HG03520 (cell line): ENCODE data around the gene ZNF30.
"Not testable (repeated sequence)": the region's sequence is repeated elsewhere in the genome, so short reads cannot be mapped to it uniquely, and the experiment has no call there.

Experiments used
- ATAC-seq: cut with Tn5 transposase; IDR thresholded peaks from one replicate; pipeline ENCODE4 v1.9.1; 2021; ENCODE audit warnings: mild to moderate bottlenecking, moderate library complexity; ENCODE audit not compliant: unreplicated experiment

ZNF30 gene

GRCh38 chr19:34926685-34927375 lies at the start of gene ZNF30:
ZNF30 (plus strand) TSS chr19:34926903; CDS start chr19:34929948, 3,045 bp downstream.
- ATAC-seq: peak; percentile 92

GRCh38 chr19:34879563-34879962 lies 47.1 kb upstream of the ZNF30 start:
- no peak for ATAC-seq

GRCh38 chr19:34880034-34880433 lies 46.7 kb upstream of the ZNF30 start:
- no peak for ATAC-seq

- ATAC-seq: no peak
Measured at GRCh38 chr19:34881982-34882381, 44.7 kb upstream of the ZNF30 start.

- ATAC-seq: no peak
Measured at GRCh38 chr19:34888091-34888490, 38.6 kb upstream of the ZNF30 start.

GRCh38 chr19:34900245-34900644 lies 26.5 kb upstream of the ZNF30 start:
- ATAC-seq: no peak

- no peak for ATAC-seq
Measured at GRCh38 chr19:34904664-34905527, 21.8 kb upstream of the ZNF30 start.

GRCh38 chr19:34910770-34911169 lies 15.9 kb upstream of the ZNF30 start:
- no peak for ATAC-seq

GRCh38 chr19:34917144-34917543 lies 9.6 kb upstream of the ZNF30 start:
- ATAC-seq: not testable (repeated sequence)

- no peak for ATAC-seq
Measured at GRCh38 chr19:34918190-34918589, 8.5 kb upstream of the ZNF30 start.

GRCh38 chr19:34920090-34920786 lies 6.5 kb upstream of the ZNF30 start:
- ATAC-seq: not testable (repeated sequence)

- ATAC-seq: no peak
Measured at GRCh38 chr19:34925278-34925855, 1.3 kb upstream of the ZNF30 start.

GRCh38 chr19:34926361-34926684 lies 380 bp upstream of the ZNF30 start:
- ATAC-seq: no peak

- no peak for ATAC-seq
Measured at GRCh38 chr19:34932494-34932893, 5.8 kb downstream of the ZNF30 start.

- no peak for ATAC-seq
Measured at GRCh38 chr19:34936184-34936583, 9.5 kb downstream of the ZNF30 start.

- no peak for ATAC-seq
Measured at GRCh38 chr19:34938886-34939285, 12.2 kb downstream of the ZNF30 start.

- ATAC-seq: no peak
Measured at GRCh38 chr19:34943861-34944573, 17.3 kb downstream of the ZNF30 start.

GRCh38 chr19:34953092-34953491 lies 26.4 kb downstream of the ZNF30 start:
- no peak for ATAC-seq

GRCh38 chr19:34957830-34958751 lies 31.4 kb downstream of the ZNF30 start:
- ATAC-seq: no peak

- no peak for ATAC-seq
Measured at GRCh38 chr19:34959021-34959420, 32.3 kb downstream of the ZNF30 start.
